RWPE2 (cell line): ENCODE results near the gene UNC5CL.

Source experiments
- ATAC-seq: fragments of 200-7000 bp; cut with Tn5 transposase; 3 replicates; pipeline ENCODE4 v1.9.1; 2021; ENCODE audit warnings: low read depth
- DNase-seq: peaks from one replicate; pipeline ENCODE4 v3.0.0-alpha.2; 2020; ENCODE audit warnings: low spot score
- H3K27ac ChIP-seq: fragments of 450-650 bp; 2 replicates; pipeline ENCODE4 v1.5.1; 2017; ENCODE audit warnings: mild to moderate bottlenecking; ENCODE audit not compliant: poor library complexity, severe bottlenecking
- H3K27me3 ChIP-seq: fragments of 250-450 bp; sonication (Bioruptor Pico); 2 replicates; pipeline ENCODE4 v1.5.1; 2021; ENCODE audit warnings: mild to moderate bottlenecking, moderate library complexity; ENCODE audit not compliant: insufficient read depth, poor library complexity, severe bottlenecking
- H3K36me3 ChIP-seq: fragments of 250-450 bp; sonication (Bioruptor Pico); 2 replicates; pipeline ENCODE4 v1.5.1; 2020; ENCODE audit warnings: low read depth, mild to moderate bottlenecking, moderate library complexity
- H3K4me1 ChIP-seq: fragments of 250-450 bp; sonication (Bioruptor Pico); 2 replicates; pipeline ENCODE4 v1.5.1; 2021; ENCODE audit warnings: mild to moderate bottlenecking, moderate library complexity; ENCODE audit not compliant: insufficient read depth, poor library complexity, severe bottlenecking
- H3K4me3 ChIP-seq: fragments of 250-450 bp; sonication (Bioruptor Pico); 2 replicates; pipeline ENCODE4 v1.5.1; 2021; ENCODE audit warnings: mild to moderate bottlenecking, moderate library complexity; ENCODE audit not compliant: severe bottlenecking
- H3K9me3 ChIP-seq: fragments of 250-450 bp; sonication (Bioruptor Pico); 2 replicates; pipeline ENCODE4 v1.5.1; 2021; ENCODE audit warnings: mild to moderate bottlenecking, moderate library complexity; ENCODE audit not compliant: severe bottlenecking
- TF ChIP-seq, protein P1 (sequence below): fragments of 450-650 bp; IDR thresholded peaks from one replicate; pipeline ENCODE4 v1.5.1; 2017; ENCODE audit warnings: mild to moderate bottlenecking, moderate library complexity; ENCODE audit not compliant: poor library complexity, severe bottlenecking

The UNC5CL gene

DNA sequence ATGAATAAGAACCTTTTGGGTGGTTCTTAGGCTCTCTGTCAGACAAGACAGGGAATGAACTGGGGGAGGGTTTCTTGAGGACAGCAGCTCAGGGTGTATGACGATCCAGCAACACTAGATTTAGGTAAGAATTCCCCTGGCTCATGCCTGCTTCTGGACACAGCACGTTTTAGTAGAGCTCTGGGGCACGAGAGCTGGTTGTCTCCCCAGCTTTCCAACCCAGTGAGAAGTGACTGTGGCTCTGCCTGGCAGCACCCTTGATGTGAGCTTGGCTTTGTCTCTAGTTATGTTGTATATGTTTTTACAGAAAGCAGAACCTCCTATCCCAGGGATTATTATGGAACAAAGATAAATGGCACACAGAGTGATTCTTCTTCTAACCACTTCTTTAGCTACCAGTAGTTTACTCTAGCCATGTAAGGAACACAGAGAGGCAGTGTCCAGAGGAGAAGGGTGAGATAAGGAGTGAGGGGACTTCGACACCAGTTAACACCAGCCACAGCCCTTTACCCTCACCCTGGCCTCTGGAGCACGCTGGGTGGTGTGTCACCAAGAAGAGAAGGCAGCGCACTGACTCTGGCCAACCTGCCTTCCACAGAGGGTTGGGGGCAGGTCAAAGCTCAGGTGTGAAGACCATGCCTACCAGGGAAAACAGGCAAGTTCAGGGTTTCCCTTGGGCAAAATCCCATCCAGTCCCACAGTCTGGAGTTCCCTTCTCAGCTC, 17.9 kb upstream of the UNC5CL start:
- ATAC-seq (no peak), DNase-seq (no peak)
- TF ChIP-seq, protein P1, sequence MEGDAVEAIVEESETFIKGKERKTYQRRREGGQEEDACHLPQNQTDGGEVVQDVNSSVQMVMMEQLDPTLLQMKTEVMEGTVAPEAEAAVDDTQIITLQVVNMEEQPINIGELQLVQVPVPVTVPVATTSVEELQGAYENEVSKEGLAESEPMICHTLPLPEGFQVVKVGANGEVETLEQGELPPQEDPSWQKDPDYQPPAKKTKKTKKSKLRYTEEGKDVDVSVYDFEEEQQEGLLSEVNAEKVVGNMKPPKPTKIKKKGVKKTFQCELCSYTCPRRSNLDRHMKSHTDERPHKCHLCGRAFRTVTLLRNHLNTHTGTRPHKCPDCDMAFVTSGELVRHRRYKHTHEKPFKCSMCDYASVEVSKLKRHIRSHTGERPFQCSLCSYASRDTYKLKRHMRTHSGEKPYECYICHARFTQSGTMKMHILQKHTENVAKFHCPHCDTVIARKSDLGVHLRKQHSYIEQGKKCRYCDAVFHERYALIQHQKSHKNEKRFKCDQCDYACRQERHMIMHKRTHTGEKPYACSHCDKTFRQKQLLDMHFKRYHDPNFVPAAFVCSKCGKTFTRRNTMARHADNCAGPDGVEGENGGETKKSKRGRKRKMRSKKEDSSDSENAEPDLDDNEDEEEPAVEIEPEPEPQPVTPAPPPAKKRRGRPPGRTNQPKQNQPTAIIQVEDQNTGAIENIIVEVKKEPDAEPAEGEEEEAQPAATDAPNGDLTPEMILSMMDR = no peak
- Histone ChIP-seq H3K36me3 (no peaks in the 10 kb centered on the region), H3K9me3 (no peaks in the 10 kb centered on the region), H3K4me1 (no peaks in the 10 kb centered on the region), H3K27me3 (no peaks in the 10 kb centered on the region), H3K4me3 (no peak overlapping the region), H3K27ac (no peak overlapping the region)

DNA sequence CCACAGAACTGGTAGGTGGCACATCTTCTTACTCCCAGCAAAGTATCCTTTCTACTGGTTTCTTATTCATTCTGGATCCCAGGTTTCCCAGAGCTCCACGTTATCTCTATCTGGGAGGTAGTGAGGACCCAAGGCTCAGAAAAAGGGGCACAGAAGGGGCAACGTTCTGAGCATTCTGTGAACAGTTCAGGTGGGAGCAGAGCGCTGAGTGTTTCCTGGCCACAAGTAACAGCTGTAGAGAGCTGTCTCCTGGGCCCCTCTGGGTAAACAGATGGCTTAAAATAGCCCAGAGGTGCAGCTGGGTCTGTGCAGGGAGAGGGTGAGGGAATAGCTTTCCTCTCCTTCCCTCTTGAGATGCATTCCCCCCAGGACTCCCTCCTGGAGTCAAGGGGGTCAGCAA, 16.1 kb upstream of the UNC5CL start:
- H3K4me1 ChIP-seq = no peaks in the 10 kb centered on the region
- H3K4me3 ChIP-seq = no peak overlapping the region
- TF ChIP-seq, protein P1 = no peak
- no peaks in the 10 kb centered on the region for H3K9me3 ChIP-seq
- no peak overlapping the region for H3K27ac ChIP-seq
- no peaks in the 10 kb centered on the region for H3K27me3 ChIP-seq
- H3K36me3 ChIP-seq = no peaks in the 10 kb centered on the region
- ATAC-seq (peak; percentile 34; the same call in 1 of the 3 replicates), DNase-seq (no peak)

DNA sequence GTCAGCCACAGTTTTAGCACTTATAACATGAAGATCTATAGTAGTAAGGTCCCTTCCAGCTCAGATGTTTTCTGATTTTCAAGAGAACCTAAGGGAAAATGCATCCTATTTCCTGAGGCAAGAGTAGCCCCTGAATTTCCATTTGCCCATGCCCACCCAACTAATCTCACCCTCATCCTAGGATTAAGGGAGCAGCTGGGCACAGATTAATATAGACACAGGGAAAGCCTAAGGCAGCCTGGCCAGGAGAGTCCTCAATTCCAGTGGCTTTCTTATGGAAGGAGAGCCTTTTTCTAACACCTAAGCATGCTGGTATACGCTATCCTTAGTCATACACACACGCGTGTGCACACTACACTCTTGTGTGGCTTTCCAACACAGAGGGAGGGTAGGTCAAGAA, 15.5 kb upstream of the UNC5CL start:
- ATAC-seq = no peak
- H3K4me1 ChIP-seq = no peaks in the 10 kb centered on the region

DNA sequence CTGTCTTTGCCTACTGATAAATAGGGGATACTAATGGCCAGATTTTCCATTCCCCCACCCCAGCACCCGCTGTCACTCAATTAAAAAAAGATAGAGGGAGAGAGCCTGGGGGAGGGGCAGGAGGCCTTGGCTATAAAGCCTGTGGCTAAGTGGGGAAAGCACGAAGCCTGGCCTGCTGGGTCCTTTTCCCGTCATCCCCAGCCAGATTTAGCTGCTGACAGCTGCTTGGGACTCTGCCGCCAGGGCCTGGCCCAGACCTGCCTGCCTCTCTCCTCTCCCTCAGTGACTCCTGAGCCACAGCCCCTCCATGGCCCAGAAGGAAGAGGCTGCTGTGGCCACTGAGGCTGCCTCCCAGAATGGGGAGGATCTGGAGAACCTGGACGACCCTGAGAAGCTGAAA, 14.0 kb upstream of the UNC5CL start, which contains the start of gene APOBEC2:
APOBEC2 (plus strand) TSS at position 162 of the 400 bp plus-strand sequence; CDS start at position 308, 146 bp downstream.
- H3K9me3 ChIP-seq = no peaks in the 10 kb centered on the region
- no peaks in the 10 kb centered on the region for H3K4me1 ChIP-seq
- TF ChIP-seq, protein P1 = no peak
- no peaks in the 10 kb centered on the region for H3K27me3 ChIP-seq
- ATAC-seq (no peak), DNase-seq (no peak)
- no peaks in the 10 kb centered on the region for H3K36me3 ChIP-seq
- no peak within 1 kb of the TSS for H3K27ac ChIP-seq
- no peak within 1 kb of the TSS for H3K4me3 ChIP-seq

More for the DNA sequence above, 15.5 kb upstream of the UNC5CL start:
- Histone ChIP-seq H3K9me3 (no peaks in the 10 kb centered on the region), H3K27ac (no peak overlapping the region), H3K4me3 (no peak overlapping the region), H3K36me3 (no peaks in the 10 kb centered on the region), H3K27me3 (no peaks in the 10 kb centered on the region)
- TF ChIP-seq, protein P1 = no peak
- no peak for DNase-seq

DNA sequence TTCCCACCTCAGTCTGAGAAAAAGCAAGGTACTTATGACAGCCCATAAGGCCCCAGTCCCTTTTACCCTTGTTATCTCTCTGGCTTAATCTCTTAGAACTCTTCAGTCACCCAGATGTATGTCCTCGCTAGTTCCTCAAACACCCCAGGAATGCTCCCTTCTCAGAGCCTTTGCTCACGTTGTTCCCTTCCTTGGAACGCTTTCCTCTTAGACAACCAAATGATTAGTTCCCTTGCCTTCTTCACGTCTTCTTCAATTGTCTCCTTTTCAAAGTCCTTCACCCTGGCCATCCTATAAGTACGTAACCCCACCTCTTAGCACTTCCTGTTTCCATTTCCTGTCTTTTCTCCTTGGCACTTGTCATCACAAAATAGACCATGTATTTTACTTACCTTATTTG, 12.9 kb upstream of the UNC5CL start:
- DNase-seq (no peak), ATAC-seq (no peak)
- H3K27ac ChIP-seq = no peak overlapping the region
- no peaks in the 10 kb centered on the region for H3K36me3 ChIP-seq
- no peaks in the 10 kb centered on the region for H3K9me3 ChIP-seq
- H3K4me1 ChIP-seq = no peaks in the 10 kb centered on the region
- no peak overlapping the region for H3K4me3 ChIP-seq
- no peaks in the 10 kb centered on the region for H3K27me3 ChIP-seq
- TF ChIP-seq, protein P1 = no peak
